ENCODE results near the gene MFSD2A.
A peak's percentile ranks its signal among the peaks of the same experiment; 100 is the strongest.
"Not testable (repeated sequence)": the region's sequence is repeated elsewhere in the genome, so short reads cannot be mapped to it uniquely, and the experiment has no call there.

The MFSD2A gene

DNA sequence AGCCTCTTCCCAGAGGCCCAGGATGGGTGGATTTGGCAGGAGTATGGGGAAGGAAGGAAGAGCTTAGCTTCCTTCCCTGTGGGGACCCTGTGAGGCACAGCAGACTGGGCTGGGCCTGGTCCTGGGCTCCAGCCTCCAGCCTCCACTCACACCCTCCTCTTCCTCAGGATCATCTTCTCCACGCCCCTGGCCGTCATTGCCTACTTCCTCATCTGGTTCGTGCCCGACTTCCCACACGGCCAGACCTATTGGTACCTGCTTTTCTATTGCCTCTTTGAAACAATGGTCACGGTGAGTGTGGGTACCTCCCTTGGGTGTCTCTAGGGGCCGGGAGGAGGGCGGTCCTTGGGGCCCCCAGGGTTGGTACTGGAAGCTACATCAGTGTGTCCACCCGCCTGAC, 10.1 kb downstream of the MFSD2A start:
- no peak for DNase-seq (ENCODE audit: low read depth in 1 of 2, low spot score in 1 of 2)

- no peak for DNase-seq (ENCODE audit: low read depth in 1 of 2, low spot score in 1 of 2)
Observed at GRCh38 chr1:39969048-39969447, 14.1 kb downstream of the MFSD2A start.

- DNase-seq (ENCODE audit: low read depth in 1 of 2, low spot score in 1 of 2), result no peak
Observed at GRCh38 chr1:39969531-39970270, 14.8 kb downstream of the MFSD2A start.

GRCh38 chr1:39970274-39970673, 15.3 kb downstream of the MFSD2A start:
- no peak for DNase-seq (ENCODE audit: low read depth in 1 of 2, low spot score in 1 of 2)

DNA sequence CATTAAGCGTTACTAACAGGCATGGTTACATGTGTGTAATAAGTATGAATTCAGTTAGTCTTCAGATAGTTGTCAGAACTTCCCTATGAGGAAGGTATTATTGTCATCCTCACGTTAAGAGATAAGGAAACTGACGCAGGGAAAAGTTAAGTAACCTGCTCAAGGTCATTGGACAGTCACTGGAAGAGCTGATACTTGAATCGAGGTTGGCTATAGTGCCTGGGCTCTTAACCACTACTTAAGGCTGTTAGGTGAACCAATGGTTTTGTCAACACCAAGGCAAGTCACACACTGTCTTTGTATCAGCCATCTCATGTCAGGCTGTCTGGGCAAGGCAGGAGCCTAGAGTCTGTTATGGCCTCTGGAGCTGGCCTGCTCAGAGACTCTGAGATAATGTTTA, 16.2 kb downstream of the MFSD2A start:
- no peak for DNase-seq (ENCODE audit: low read depth in 1 of 2, low spot score in 1 of 2)

GRCh38 chr1:39973503-39974135, 18.7 kb downstream of the MFSD2A start:
- peak; percentile 53 to 55 for DNase-seq (ENCODE audit: low read depth in 1 of 2, low spot score in 1 of 2)

DNA sequence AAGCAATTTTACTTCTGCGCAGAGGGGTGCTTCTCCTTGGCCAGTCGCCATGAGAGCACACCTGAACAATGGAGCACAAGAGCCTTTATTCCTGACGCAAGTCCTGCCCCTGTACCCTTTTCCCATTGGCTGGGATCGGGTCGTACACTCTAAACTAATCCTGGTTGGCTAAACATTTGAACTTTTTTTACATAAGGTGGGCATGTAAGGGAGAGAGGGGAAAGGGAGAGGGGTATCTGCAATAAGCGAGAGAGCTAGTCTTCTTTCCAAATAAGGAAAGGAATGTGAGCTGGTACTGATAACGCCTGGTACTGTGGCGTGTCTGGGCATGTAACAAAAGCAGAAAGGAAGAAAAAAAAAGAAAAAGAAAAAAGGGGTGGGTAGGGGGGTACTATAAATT, 21.8 kb downstream of the MFSD2A start:
- DNase-seq (ENCODE audit: low read depth in 1 of 2, low spot score in 1 of 2), result no peak

GRCh38 chr1:39977202-39977601, 22.3 kb downstream of the MFSD2A start:
- no peak for DNase-seq (ENCODE audit: low read depth in 1 of 2, low spot score in 1 of 2)

GRCh38 chr1:39979654-39980053, 24.7 kb downstream of the MFSD2A start:
- no peak for DNase-seq (ENCODE audit: low read depth in 1 of 2, low spot score in 1 of 2)

GRCh38 chr1:39980555-39981313, 25.8 kb downstream of the MFSD2A start:
- DNase-seq (ENCODE audit: low read depth in 1 of 2, low spot score in 1 of 2), result no peak

DNA sequence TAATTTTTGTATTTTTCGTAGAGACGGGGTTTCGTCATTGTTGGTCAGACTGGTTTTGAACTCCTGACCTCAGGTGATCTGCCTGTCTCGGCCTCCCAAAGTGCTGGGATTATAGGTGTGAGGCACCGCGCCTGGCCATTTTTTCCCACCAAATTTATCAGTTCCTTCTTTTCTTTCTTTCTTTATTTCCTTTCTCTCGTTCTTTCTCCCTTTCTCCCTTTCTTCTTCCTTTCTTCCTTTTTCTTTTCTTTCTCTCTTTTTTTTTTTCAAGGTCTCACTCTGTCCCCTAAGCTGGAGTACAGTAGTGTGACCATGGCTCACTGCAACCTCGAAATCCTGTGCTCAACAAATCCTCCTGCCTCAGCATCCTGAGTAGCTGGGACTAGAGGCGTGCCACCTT, 26.4 kb downstream of the MFSD2A start:
- no peak for DNase-seq (ENCODE audit: low read depth in 1 of 2, low spot score in 1 of 2)

DNA sequence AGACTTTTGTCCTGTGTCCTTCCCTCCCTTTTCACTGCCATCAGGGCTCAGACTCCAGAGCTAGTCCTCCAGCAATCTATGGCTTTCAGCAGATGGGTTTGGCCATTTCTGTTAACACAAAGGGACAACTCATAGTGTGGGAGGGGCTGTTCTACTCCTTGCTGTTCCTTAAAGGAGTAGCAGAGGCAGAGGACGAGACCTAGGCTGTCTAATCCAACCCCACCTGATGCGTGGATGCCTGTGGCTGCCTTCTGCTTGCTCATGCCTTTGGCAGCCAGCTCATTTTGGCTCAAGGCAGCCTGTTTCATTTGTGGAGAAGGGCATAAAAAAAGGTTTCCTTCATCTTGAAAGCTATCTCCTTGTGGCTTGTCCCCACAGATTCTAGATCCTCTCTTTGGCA, 27.0 kb downstream of the MFSD2A start:
- DNase-seq (ENCODE audit: low read depth in 1 of 2, low spot score in 1 of 2), result no peak

GRCh38 chr1:39984480-39984879, 29.5 kb downstream of the MFSD2A start:
- DNase-seq (ENCODE audit: low read depth in 1 of 2, low spot score in 1 of 2), result not testable (repeated sequence)

- no peak for DNase-seq (ENCODE audit: low read depth in 1 of 2, low spot score in 1 of 2)
Observed at GRCh38 chr1:39984951-39985350, 30.0 kb downstream of the MFSD2A start.

DNA sequence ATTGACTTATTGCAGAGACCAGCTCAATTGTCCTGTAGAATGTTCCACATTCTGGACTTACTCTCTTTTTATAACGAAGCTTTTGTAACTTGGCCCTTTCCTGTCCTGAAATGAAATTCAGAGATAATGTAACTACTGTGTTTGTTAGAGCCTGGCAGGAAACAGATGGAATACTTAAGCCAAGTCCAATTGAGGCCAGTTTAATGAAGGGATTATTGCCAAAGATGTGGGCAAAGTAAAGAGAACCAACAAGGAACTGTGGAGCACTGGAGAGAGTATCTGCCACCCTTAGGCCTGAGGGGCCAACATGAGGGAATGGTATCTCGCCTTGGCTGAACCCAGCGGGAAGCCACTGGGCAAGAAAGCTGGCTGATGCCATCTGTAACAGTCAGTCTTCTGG, 32.9 kb downstream of the MFSD2A start:
- no peak for DNase-seq (ENCODE audit: low read depth in 1 of 2, low spot score in 1 of 2)

DNA sequence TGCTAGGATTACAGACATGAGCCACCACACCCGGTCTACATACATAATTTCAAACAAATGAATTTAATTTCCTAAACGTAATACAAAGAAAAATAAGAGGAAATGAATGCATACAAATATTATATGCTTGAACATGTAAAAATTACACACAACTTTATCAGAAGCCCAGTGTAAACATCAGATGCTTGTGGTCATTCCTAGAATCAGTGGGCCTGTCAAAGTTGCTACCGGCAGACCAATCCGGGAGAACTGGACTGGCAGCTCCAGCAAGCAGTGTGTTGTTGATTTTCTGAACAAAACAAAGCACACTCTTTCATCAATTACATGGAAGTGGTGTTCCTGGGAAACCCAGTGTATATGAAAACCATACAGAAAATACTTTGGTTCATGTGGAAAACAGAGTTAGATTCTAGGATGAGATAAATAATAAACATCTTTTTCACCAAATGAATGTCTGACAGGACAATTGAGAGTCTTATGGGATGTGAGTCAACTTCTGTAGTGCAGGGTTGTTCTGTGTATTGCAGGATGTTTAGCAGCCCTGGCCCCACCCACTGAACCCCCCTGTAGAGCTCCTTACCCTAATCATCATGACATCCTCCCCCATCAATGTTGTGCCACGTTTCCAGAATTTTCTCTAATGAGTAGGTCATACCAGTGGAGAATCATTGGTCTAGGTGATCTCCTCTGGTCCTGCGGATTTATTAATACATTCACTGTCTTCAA, 33.8 kb downstream of the MFSD2A start:
- no peak for DNase-seq (ENCODE audit: low read depth in 1 of 2, low spot score in 1 of 2)

- no peak for DNase-seq (ENCODE audit: low read depth in 1 of 2, low spot score in 1 of 2)
Observed at GRCh38 chr1:39990428-39990827, 35.5 kb downstream of the MFSD2A start.

DNA sequence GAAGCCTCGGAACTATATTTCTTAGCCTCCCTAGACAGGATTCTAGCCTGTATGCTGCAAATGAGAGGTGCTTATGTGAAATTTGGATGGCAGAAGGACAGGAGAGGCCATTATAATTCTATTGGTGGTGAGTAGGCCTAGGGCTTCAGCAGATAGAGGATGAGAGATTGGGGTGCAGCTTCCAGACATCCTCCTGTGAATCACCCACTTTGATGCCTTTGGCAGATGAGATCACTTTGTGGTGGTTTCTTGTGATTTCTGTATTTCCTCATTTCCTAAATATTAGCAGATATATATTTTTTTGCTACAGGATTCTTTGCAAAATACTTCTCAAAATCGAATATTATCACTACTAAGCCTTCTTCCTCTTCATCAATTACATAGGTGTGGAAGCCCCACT, 37.3 kb downstream of the MFSD2A start:
- DNase-seq (ENCODE audit: low read depth in 1 of 2, low spot score in 1 of 2), result no peak

- no peak for DNase-seq (ENCODE audit: low read depth in 1 of 2, low spot score in 1 of 2)
Observed at GRCh38 chr1:39992888-39993287, 37.9 kb downstream of the MFSD2A start.

DNA sequence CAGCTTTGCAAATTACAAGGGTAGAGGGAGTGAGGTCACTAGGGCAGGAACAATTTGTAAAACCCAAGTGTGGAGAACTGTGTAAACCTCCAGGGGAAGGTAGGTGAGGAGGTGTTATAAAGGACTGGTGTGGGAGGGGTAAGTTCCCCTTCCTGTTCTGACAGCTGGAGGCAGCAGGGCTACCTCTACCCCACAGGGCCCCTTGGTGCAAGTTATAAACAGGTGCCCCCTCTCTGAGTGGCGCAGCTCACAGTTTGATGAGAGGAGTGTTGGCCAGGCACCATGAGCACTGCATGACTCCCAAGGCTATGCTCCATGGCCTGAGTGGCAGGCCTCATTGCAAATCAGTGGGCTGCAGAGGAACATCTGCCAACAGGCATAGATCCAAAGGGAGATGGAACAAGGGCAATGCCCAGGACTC, 41.0 kb downstream of the MFSD2A start:
- no peak for DNase-seq (ENCODE audit: low read depth in 1 of 2, low spot score in 1 of 2)

DNA sequence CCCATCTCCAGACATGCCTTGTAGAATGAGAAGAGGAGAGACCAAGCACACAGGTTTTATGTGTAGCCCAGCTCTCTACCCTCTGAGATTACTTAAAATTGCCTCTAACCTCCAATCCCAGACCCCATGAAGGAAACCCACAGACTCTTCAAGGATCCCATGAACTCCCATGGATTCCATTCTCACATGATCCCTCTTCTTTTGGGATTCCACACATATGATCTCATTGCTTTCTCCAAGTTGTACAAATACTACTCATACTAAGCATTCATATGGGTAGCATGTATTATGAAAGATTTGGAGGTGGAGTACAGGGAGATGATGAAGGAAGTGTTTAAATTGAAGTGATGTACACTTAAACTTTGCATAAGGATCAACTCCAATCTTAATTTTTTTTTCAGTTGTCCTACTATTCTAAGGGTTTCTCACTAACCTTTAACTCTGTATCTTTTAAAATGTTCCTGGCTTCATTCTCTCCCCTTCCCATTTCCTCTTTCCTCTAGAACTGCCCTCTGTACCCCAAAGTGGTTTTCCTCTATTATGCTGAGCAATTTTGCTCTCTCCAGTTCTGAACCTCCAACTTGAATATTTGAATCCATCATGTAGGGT, 41.6 kb downstream of the MFSD2A start:
- DNase-seq (ENCODE audit: low read depth in 1 of 2, low spot score in 1 of 2), result no peak

Data from activated T-helper 1 cell treated with anti-CD3 and anti-CD28 coated beads, Interleukin-2, amount 50 U/mL, for 16 hours (primary cell).